ENCODE measurements around the gene ZNRF3. TPM values are rescaled to one million over a fixed set of nuclear protein-coding genes. Genes with fewer than 3 reads are reported as not detected.

ZNRF3 gene
- total and polyA plus RNA-seq, 2 donors (not counting 1 experiment from before 2014, with no cell fraction given) = 0.21 to 0.71 TPM

DNA sequence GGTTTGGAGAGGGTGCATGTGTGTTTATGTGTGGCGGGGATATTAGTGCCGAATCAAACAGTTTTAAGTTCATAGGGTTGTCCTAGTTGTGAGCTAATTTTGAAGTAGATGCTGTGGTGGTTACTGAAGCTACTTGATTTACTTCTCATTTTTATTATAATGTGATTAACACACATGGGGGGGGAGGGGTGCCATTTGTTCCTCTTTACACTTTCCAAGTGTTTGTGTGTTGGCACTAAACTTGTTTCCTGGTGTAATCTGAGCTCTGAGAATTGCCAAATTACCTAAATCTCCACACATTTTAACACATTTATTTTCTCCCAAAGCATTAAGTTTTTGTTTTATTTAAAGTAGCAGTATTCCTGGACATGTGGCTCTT, 60.1 kb downstream of the ZNRF3 start:
- Mint-ChIP-seq H3K27me3 (peaks cover 27% of the 10 kb centered on the region), H3K4me3 (no peak overlapping the region), H3K4me1 (peaks cover 2% of the 10 kb centered on the region), H3K9me3 (ENCODE audit: insufficient read depth) (peaks cover 12% of the 10 kb centered on the region), H3K27ac (no peak overlapping the region)
- Histone ChIP-seq H3K27ac (ENCODE audit: low read length in 2 of 2) (no peak overlapping the region), H3K9me3 (ENCODE audit: control extremely low read depth in 1 of 3, control insufficient read depth in 2 of 3, insufficient read depth in 1 of 3, low read length in 2 of 3) (peaks cover 0 to 9% (median 8%) of the 10 kb centered on the region in 3 donors), H2AFZ (ENCODE audit: insufficient read depth, low read depth, low read length, poor library complexity, severe bottlenecking) (no peak overlapping the region), H3K4me2 (replicated peaks; ENCODE audit: low read depth, low read length, poor library complexity, severe bottlenecking) (no peak overlapping the region), H3K4me3 (ENCODE audit: control extremely low read depth in 1 of 5, extremely low read depth in 1 of 5, insufficient read depth in 1 of 5, low read depth in 2 of 5, low read length in 4 of 5) (no peak overlapping the region), H3K4me1 (ENCODE audit: control insufficient read depth in 2 of 2, insufficient read depth in 2 of 2, low read length in 2 of 2) (no peaks in the 10 kb centered on the region), H3K27me3 (replicated peaks in 1 of 4; ENCODE audit: control extremely low read depth in 1 of 4, control insufficient read depth in 3 of 4, insufficient read depth in 4 of 4, low read length in 3 of 4) (peaks cover 0 to 3% (median 0%) of the 10 kb centered on the region in 4 experiments), H3K36me3 (replicated peaks in 1 of 2; ENCODE audit: control extremely low read depth in 1 of 2, control insufficient read depth in 1 of 2, extremely low read depth in 1 of 2, insufficient read depth in 2 of 2, low read length in 1 of 2) (no peaks in the 10 kb centered on the region), H3K79me2 (ENCODE audit: control insufficient read depth, insufficient read depth, low read length) (no peaks in the 10 kb centered on the region), H3K9ac (ENCODE audit: low read length) (no peak overlapping the region), H4K20me1 (ENCODE audit: control insufficient read depth, insufficient read depth, low read length, poor library complexity, severe bottlenecking) (no peaks in the 10 kb centered on the region)
- CTCF ChIA-PET = interaction anchor here (1.2 kb wide), 1 partner anchor 88 kb away, joined by 5 read pairs; no protein-coding TSS in a partner anchor
- intact Hi-C loops (cut with micrococcal nuclease) = no loop called here
- WGBS (ENCODE audit: insufficient coverage) = no CpG with 5 or more reads among the region's 2 CpGs
- POLR2A ChIA-PET = no interaction called here
- ATAC-seq (ENCODE audit: low read depth) = no peak
- DNase-seq = no peak
- TF ChIP-seq, protein P1, sequence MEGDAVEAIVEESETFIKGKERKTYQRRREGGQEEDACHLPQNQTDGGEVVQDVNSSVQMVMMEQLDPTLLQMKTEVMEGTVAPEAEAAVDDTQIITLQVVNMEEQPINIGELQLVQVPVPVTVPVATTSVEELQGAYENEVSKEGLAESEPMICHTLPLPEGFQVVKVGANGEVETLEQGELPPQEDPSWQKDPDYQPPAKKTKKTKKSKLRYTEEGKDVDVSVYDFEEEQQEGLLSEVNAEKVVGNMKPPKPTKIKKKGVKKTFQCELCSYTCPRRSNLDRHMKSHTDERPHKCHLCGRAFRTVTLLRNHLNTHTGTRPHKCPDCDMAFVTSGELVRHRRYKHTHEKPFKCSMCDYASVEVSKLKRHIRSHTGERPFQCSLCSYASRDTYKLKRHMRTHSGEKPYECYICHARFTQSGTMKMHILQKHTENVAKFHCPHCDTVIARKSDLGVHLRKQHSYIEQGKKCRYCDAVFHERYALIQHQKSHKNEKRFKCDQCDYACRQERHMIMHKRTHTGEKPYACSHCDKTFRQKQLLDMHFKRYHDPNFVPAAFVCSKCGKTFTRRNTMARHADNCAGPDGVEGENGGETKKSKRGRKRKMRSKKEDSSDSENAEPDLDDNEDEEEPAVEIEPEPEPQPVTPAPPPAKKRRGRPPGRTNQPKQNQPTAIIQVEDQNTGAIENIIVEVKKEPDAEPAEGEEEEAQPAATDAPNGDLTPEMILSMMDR (IDR thresholded peaks at IDR 0.05) = no peak
- TF ChIP-seq EZH2 (IDR thresholded peaks at IDR 0.05; ENCODE audit: borderline replicate concordance, insufficient read depth, low read depth, low read length, poor library complexity, severe bottlenecking) = no peak

DNA sequence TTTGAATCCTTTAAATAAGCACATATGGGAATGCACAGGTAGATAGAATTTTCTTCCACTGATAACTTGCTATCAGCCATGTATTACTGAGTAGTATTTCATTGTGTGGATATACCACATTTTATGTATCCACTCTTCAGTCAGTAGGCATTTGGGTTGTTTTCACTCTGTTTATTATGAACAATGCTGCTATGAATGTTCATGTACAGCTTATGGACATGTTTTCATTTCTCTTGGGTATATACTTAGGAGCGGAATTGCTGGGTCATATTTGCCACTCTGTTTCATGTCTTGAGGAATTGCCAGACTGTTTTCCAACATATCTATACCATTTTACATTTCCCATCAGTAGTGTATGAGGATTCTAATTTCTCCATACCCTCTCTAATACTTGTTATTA, 63.8 kb downstream of the ZNRF3 start:
- Mint-ChIP-seq H3K27ac (no peak overlapping the region), H3K9me3 (ENCODE audit: insufficient read depth) (peaks cover 12% of the 10 kb centered on the region), H3K4me3 (no peak overlapping the region), H3K27me3 (peaks cover 28% of the 10 kb centered on the region), H3K4me1 (peaks cover 2% of the 10 kb centered on the region)
- ATAC-seq (ENCODE audit: low read depth) (no peak), DNase-seq (no peak)
- ChIA-PET POLR2A (no interaction called here), CTCF (no interaction called here)
- no peak overlapping the region for H3K4me2 ChIP-seq (replicated peaks; ENCODE audit: low read depth, low read length, poor library complexity, severe bottlenecking)
- H3K9me3 ChIP-seq (ENCODE audit: control extremely low read depth in 1 of 3, control insufficient read depth in 2 of 3, insufficient read depth in 1 of 3, low read length in 2 of 3) = peaks cover 0 to 9% (median 8%) of the 10 kb centered on the region in 3 donors
- H3K9ac ChIP-seq (ENCODE audit: low read length) = no peak overlapping the region
- intact Hi-C loops (cut with micrococcal nuclease) = no loop called here
- H3K27me3 ChIP-seq (replicated peaks in 1 of 4; ENCODE audit: control extremely low read depth in 1 of 4, control insufficient read depth in 3 of 4, insufficient read depth in 4 of 4, low read length in 3 of 4) = peaks cover 0 to 2% (median 0%) of the 10 kb centered on the region in 4 experiments
- peaks cover 0 to 3% of the 10 kb centered on the region in 2 donors for H3K4me1 ChIP-seq (ENCODE audit: control insufficient read depth in 2 of 2, insufficient read depth in 2 of 2, low read length in 2 of 2)
- no peaks in the 10 kb centered on the region for H4K20me1 ChIP-seq (ENCODE audit: control insufficient read depth, insufficient read depth, low read length, poor library complexity, severe bottlenecking)
- H3K27ac ChIP-seq (ENCODE audit: low read length in 2 of 2) = no peak overlapping the region
- no peak overlapping the region for H2AFZ ChIP-seq (ENCODE audit: insufficient read depth, low read depth, low read length, poor library complexity, severe bottlenecking)
- no peak overlapping the region for H3K4me3 ChIP-seq (ENCODE audit: control extremely low read depth in 1 of 5, extremely low read depth in 1 of 5, insufficient read depth in 1 of 5, low read depth in 2 of 5, low read length in 4 of 5)
- no peaks in the 10 kb centered on the region for H3K79me2 ChIP-seq (ENCODE audit: control insufficient read depth, insufficient read depth, low read length)
- no peaks in the 10 kb centered on the region for H3K36me3 ChIP-seq (replicated peaks in 1 of 2; ENCODE audit: control extremely low read depth in 1 of 2, control insufficient read depth in 1 of 2, extremely low read depth in 1 of 2, insufficient read depth in 2 of 2, low read length in 1 of 2)
- no CpG with 5 or more reads among the region's 1 CpG for WGBS (ENCODE audit: insufficient coverage)
- TF ChIP-seq, protein P1 (IDR thresholded peaks at IDR 0.05) = no peak
- TF ChIP-seq EZH2 (IDR thresholded peaks at IDR 0.05; ENCODE audit: borderline replicate concordance, insufficient read depth, low read depth, low read length, poor library complexity, severe bottlenecking) = no peak
